Fibroblast of skin of left quadriceps (primary cell): ENCODE measurements around the gene SHISA4.
A peak's percentile ranks its signal among the peaks of the same experiment; 100 is the strongest.
"Not testable (repeated sequence)": the region's sequence is repeated elsewhere in the genome, so short reads cannot be mapped to it uniquely, and the experiment has no call there.

Experiments
- DNase-seq, 2 experiments: peaks; one replicate each; pipeline ENCODE4 v3.0.0-alpha.2; 2013; ENCODE audit warnings: low read depth in 2 of 2

SHISA4 gene

GRCh38 chr1:201888282-201889089 lies at the start of gene SHISA4:
Gene SHISA4, plus strand, starts transcription at chr1:201888898. Its CDS starts 97 bp downstream, at chr1:201888995.
- DNase-seq: no peak

GRCh38 chr1:201839089-201839488 lies 49.6 kb upstream of the SHISA4 start:
- DNase-seq: not testable (repeated sequence)

GRCh38 chr1:201840055-201840454 lies 48.6 kb upstream of the SHISA4 start:
- no peak for DNase-seq

GRCh38 chr1:201840490-201840889 lies 48.2 kb upstream of the SHISA4 start:
- no peak for DNase-seq

GRCh38 chr1:201841265-201841912 lies 47.3 kb upstream of the SHISA4 start:
- DNase-seq: no peak

GRCh38 chr1:201842472-201843027 lies 46.1 kb upstream of the SHISA4 start:
- DNase-seq: no peak

GRCh38 chr1:201845331-201846083 lies 43.2 kb upstream of the SHISA4 start:
- no peak for DNase-seq

- DNase-seq: no peak
Observed at GRCh38 chr1:201847150-201847549, 41.5 kb upstream of the SHISA4 start.

- no peak for DNase-seq
Observed at GRCh38 chr1:201848230-201848629, 40.5 kb upstream of the SHISA4 start.

- DNase-seq: no peak
Observed at GRCh38 chr1:201849372-201850052, 39.2 kb upstream of the SHISA4 start.

- DNase-seq: peak; percentile 79 to 83
Observed at GRCh38 chr1:201850053-201850397, 38.7 kb upstream of the SHISA4 start.

GRCh38 chr1:201851949-201852348 lies 36.7 kb upstream of the SHISA4 start:
- no peak for DNase-seq

- DNase-seq: not testable (repeated sequence)
Observed at GRCh38 chr1:201856722-201857121, 32.0 kb upstream of the SHISA4 start.

- no peak for DNase-seq
Observed at GRCh38 chr1:201859424-201859823, 29.3 kb upstream of the SHISA4 start.

GRCh38 chr1:201861448-201861847 lies 27.2 kb upstream of the SHISA4 start:
- no peak for DNase-seq

GRCh38 chr1:201870397-201870796 lies 18.3 kb upstream of the SHISA4 start:
- DNase-seq: no peak

- no peak for DNase-seq
Observed at GRCh38 chr1:201874672-201875071, 14.0 kb upstream of the SHISA4 start.

GRCh38 chr1:201876148-201876818 lies 12.4 kb upstream of the SHISA4 start:
- no peak for DNase-seq

- no peak for DNase-seq
Observed at GRCh38 chr1:201877877-201878401, 10.8 kb upstream of the SHISA4 start.

GRCh38 chr1:201880928-201881571 lies 7.6 kb upstream of the SHISA4 start:
- DNase-seq: no peak
